Activated CD8-positive, alpha-beta memory T cell treated with anti-CD3 and anti-CD28 coated beads, Interleukin-2, amount 50 U/mL, for 24 hours (primary cell): ENCODE measurements around the gene LCP2.

Experiments
- DNase-seq: peaks from one replicate; pipeline ENCODE4 v3.0.0-alpha.2; 2020; ENCODE audit errors: extremely low read depth

Gene LCP2

GRCh38 chr5:170315154-170315553 lies 17.6 kb upstream of the LCP2 start:
- DNase-seq: no peak

GRCh38 chr5:170314541-170315095 lies 17.0 kb upstream of the LCP2 start:
- no peak for DNase-seq

- DNase-seq: no peak
Observed at GRCh38 chr5:170313816-170314215, 16.2 kb upstream of the LCP2 start.

GRCh38 chr5:170313344-170313743 lies 15.8 kb upstream of the LCP2 start:
- DNase-seq: no peak

- DNase-seq: no peak
Observed at GRCh38 chr5:170312666-170313065, 15.1 kb upstream of the LCP2 start.

GRCh38 chr5:170312301-170312595 lies 14.7 kb upstream of the LCP2 start:
- no peak for DNase-seq

- DNase-seq: no peak
Observed at GRCh38 chr5:170311511-170312300, 14.1 kb upstream of the LCP2 start.

GRCh38 chr5:170310256-170310926 lies 12.8 kb upstream of the LCP2 start:
- DNase-seq: no peak

GRCh38 chr5:170308686-170309085 lies 11.1 kb upstream of the LCP2 start:
- DNase-seq: no peak

GRCh38 chr5:170307575-170308465 lies 10.2 kb upstream of the LCP2 start:
- no peak for DNase-seq

- DNase-seq: no peak
Observed at GRCh38 chr5:170306381-170306831, 8.8 kb upstream of the LCP2 start.

- no peak for DNase-seq
Observed at GRCh38 chr5:170305646-170306025, 8.1 kb upstream of the LCP2 start.

GRCh38 chr5:170305016-170305645 lies 7.6 kb upstream of the LCP2 start:
- no peak for DNase-seq

- no peak for DNase-seq
Observed at GRCh38 chr5:170303549-170303948, 6.0 kb upstream of the LCP2 start.

- no peak for DNase-seq
Observed at GRCh38 chr5:170302653-170303501, 5.3 kb upstream of the LCP2 start.

- no peak for DNase-seq
Observed at GRCh38 chr5:170301981-170302652, 4.5 kb upstream of the LCP2 start.

- DNase-seq: no peak
Observed at GRCh38 chr5:170301149-170301548, 3.6 kb upstream of the LCP2 start.

GRCh38 chr5:170300361-170301013 lies 2.9 kb upstream of the LCP2 start:
- DNase-seq: no peak

GRCh38 chr5:170296935-170297588 lies 515 bp downstream of the LCP2 start:
- no peak for DNase-seq
